ENCODE results near the gene GALNT18. TPM values are rescaled to one million over a fixed set of nuclear protein-coding genes. Genes with fewer than 3 reads are reported as not detected.

The GALNT18 gene
- total and polyA plus RNA-seq, 4 donors = 2.1 to 11.0 (median 3.8) TPM

Small RNA genes lying within 50 kb of the gene (small RNA-seq; reads per million reads assigned to genes)
- gene MIR4299 = not detected

Other genes with a start within 250 kb of the GALNT18 start
- gene USP47, start 220.0 kb upstream of the GALNT18 start, total RNA-seq = 10 to 100 TPM; 38.2 to 55.1 TPM
- 10 to 100 TPM; 14.9 to 26.3 TPM for gene USP47, start 220.0 kb upstream of the GALNT18 start, polyA plus RNA-seq

Measured in liver (tissue), 5 donors.